GM18519 (cell line): ENCODE data around the gene ADGRV1.
"Not testable (repeated sequence)": the region's sequence is repeated elsewhere in the genome, so short reads cannot be mapped to it uniquely, and the experiment has no call there.

Experiments
- ATAC-seq: cut with Tn5 transposase; IDR thresholded peaks from one replicate; pipeline ENCODE4 v1.9.1; 2021; ENCODE audit warnings: mild to moderate bottlenecking, moderate library complexity; ENCODE audit not compliant: unreplicated experiment, low FRiP score

The ADGRV1 gene

DNA sequence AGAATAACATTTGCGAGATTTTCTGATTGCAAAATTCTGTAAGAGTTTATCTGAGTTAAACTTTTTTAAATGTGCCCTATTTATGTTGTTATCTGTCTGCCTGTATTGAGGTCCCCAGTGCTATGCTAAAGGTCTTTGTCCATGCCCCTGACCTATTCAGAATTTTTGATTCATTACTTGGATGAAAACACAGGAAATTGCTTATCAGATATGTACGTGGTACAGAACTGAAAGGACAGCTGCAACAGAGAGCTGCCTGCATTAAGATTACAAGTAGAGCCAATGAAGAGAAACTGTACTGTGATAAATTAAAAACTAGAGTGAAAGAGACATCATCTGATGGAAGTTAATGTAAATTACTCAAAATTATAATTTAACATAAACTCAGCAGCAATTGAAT lies 408.8 kb downstream of the ADGRV1 start:
- ATAC-seq, result no peak

DNA sequence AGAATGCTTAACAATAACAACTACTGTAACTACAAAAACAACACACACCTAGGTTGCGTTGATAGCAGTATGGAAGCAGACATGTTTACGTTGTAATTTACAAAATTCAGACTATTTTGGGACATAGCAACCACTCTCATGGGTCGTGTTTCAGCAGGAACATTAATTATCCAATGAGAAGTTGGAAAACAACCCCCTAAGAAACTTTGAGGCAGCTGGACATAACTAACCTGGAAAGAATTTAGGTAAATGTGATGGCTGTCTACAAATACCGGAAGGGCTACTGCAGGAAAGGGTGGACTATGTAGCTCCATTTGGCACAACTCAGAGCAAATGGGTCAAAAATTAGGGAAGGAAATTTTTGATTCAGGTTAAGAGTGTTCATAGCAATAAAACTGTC lies 409.3 kb downstream of the ADGRV1 start:
- ATAC-seq, result no peak

DNA sequence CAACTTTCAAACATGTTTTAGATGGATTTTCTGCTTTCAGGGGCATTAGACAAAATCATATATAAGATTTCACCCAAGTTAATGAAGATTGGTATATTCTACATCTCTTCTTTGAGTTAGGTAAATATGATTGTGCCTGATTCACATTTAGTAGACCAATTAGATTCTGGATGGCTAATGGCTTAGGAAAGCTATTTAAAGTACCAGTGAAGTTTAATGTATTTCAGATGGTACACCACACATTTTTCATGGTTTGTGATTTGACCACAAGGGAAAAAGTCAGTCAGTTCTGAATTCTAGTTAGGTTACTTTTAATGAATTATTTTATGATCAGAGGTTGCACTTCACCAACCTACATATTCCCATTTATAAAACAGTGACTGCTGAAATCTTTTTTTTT lies 409.7 kb downstream of the ADGRV1 start:
- no peak for ATAC-seq

DNA sequence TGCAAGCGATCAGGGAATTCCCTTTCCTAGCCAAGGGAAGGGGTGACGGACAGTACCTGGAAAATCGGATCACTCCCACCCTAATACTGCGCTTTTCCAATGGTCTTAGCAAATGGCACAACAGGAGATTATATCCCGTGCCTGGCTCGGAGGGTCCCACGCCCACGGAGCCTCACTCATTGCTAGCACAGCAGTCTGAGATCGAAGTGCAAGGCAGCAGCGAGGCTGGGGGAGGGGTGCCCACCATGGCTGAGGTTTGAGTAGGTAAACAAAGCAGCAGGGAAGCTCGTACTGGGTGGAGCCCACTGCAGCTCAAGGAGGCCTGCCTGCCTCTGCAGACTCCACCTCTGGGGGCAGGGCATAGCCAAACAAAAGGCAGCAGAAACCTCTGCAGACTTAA lies 411.3 kb downstream of the ADGRV1 start:
- not testable (repeated sequence) for ATAC-seq

DNA sequence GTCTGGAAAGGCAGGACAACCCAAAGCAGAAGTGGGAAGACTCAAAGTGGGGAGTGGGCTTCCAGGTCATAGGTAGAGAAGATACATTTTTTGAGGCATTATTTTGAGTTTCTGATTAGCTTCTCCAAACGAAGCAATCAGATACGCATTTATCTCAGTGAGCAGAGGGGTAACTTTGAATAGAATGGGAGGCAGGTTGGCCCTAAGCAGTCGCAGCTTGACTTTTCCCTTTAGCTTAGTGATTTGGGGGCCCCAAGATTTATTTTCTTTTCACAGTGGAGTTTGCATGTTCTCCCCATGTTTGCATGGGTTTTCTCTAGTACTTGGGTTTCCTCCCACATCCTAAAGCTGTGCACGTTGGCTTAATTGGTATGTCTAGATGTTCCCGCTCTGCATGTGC lies 422.6 kb downstream of the ADGRV1 start:
- ATAC-seq, result no peak

DNA sequence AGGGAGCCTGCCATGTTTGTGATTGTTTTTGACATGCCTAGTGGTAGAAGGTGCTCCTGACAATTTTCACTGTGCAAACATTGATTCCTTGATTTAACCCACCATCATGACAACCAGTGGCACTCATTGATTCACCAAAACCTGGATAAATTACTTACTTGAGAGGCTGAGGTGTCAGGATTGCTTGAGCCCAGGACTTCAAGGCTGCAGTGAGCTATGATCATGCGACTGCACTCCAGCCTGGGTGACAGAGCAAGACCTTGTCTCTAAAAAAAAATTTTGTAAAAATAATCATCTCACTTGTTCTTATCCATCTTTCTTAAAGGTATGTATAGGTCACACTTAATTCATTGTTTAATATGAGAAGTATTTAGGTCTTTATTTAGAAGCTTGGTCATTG lies 423.2 kb downstream of the ADGRV1 start:
- ATAC-seq, result no peak

DNA sequence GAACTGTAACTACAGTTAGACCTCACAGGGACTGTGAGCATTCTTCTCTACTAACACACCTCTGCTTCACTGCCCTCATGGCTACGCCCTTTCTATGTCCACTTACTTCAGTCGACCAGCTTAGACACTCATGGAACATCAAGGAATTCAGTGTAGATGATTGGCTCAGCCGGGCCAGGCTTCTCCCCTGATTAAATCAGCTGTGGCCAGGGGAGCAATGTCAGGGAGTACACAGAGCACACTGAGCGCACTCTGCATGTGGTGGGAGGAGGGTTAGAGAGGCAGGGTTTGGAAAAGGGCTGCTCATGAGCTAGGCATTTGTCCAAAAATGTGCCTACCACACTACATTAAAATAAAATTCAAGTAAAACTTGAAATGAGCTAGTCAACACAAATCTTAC lies 424.0 kb downstream of the ADGRV1 start:
- ATAC-seq, result no peak

DNA sequence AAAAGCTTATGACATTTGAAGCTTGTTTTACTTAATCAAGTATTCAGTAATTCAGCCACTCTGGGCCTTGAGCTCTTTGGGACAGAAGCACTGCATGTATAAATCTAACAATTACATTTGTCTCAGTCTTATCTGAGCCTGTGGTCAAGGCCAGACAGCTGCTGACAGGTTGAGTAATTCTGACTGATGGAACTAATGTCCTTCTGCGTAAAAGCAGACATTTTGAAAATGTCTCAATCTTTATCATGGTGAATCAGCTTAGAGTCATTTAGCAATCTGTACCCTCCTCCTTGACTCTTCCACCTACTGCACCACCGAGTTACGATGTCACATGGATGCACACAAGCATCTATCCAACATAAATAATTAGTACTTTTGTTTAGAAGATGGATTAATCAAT lies 424.6 kb downstream of the ADGRV1 start:
- ATAC-seq, result no peak

DNA sequence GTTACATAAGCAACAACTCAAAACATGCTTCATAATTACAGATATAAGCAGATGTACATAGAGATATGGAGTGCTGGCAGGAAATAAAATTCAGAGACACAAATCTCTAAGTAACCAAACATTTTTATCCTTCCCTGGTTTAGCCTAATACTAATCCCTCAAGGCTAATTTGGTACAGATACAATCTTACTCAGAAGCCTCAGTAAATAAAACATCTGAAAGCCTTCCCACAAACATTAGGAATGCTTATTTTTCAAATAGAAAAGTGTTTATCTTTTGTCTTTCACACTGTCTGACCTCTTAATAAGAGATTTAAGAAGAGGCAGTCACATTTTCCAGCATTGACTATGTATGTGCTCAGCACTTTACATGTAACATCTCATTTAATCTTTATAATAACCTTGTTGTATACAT lies 425.1 kb downstream of the ADGRV1 start:
- no peak for ATAC-seq

DNA sequence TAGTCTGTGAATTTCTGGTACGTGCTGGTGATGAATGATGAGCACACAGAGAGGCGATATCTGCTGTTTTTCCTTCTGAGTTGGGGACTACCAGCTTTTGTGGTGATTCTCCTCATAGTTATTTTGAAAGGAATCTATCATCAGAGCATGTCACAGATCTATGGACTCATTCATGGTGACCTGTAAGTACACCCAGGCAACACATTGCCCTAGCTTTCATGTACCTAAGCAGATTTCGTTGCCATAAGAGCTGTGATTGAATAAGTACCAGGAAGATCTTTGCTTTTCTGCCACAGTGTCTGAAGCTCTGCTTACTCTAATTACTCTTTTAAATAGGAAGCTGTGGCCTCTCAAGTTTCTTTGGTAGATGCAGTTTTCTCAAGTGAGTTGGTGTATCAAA lies 426.7 kb downstream of the ADGRV1 start:
- ATAC-seq, result no peak

DNA sequence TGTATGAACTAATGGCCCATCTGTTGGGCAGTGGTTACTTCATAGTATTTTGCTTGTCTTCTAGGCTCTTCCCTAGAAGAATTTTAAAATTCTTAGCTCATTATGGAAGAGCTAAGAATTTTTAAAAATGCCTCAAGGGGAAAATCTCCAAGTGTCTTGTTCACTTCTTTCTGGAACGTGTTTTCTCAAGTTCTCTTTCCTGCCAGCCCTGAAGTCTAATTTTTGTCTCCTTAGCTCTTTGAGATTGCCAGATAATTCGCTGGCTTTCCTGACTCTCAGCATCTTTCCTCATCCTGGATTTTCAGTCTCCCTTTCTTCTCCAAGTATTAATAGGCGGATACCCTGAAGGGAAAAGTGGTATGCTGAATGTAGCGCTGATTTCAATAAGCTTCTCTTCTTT lies 429.1 kb downstream of the ADGRV1 start:
- ATAC-seq, result no peak

DNA sequence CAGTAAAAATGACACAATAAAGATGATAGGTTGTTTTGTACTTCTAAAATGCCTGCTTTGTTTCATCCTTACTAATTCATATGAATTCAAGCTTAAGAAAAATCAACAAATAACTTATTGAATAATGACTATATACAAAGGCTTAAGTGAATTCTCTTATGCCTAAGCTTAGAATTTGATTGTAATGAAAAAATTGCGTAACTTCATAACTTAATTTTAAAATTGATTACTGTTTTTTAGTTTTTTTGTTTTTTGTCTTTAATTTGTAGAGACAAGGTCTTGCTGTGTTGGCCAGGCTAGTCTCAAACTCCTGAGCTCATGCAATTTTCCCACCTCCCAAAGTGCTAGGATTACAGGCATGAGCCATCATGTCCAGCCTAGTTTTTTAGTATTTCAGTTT lies 432.6 kb downstream of the ADGRV1 start:
- ATAC-seq, result no peak

DNA sequence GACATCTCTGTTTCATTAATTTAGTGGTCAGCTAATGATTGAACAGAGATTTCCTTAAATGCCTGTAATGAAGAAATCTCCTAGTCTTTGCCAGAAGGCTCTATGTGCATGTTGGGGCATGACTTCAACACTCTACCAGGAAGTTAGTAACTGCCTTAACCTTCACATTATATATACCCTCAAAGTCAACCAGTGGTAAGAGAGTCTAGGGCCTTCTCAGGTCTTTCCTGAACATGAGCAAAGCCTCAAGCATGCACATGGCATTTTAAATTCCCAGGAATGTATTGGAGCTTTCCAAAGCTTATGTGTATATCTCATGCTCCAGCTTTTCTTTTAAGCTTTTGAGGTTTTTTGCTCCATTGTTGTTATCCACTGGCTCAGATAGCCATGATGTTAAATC lies 436.2 kb downstream of the ADGRV1 start:
- no peak for ATAC-seq

DNA sequence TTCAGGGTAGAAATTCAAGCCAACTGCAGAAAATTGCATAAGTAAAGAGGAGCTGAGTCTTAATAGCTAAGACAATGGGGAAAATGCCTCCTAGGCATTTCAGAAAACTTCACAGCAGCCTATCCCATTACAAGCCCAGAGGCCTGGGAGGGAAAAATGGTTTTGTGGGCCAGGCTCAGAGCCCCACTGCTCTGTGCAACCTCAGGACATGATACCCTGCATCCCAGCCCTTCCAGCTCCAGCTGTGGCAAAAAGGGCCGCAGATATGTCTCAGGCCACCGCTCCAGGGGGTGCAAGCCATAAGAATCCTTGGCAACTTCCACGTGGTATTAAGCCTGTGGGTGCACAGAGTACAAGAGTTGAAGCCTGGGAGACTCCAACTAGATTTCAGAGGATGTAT lies 437.5 kb downstream of the ADGRV1 start:
- no peak for ATAC-seq

DNA sequence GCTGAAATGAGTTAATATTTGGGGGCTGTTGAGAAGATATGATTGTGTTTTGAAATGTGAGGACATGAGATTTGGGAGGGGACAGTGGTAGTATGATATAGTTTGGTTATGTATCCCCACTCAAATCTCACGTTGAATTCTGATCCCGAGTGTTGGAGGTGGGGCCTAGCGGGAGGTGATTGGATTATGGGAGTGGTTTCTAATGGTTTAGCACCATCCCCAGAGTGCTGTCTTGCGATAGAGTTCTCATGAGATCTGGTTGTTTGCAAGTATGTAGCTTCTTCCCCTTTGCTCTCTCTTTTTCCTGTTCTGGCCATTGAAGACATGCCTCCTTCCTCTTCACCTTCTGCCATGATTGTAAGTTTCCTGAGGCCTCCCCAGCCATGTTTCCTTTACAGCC lies 438.5 kb downstream of the ADGRV1 start:
- ATAC-seq, result no peak

DNA sequence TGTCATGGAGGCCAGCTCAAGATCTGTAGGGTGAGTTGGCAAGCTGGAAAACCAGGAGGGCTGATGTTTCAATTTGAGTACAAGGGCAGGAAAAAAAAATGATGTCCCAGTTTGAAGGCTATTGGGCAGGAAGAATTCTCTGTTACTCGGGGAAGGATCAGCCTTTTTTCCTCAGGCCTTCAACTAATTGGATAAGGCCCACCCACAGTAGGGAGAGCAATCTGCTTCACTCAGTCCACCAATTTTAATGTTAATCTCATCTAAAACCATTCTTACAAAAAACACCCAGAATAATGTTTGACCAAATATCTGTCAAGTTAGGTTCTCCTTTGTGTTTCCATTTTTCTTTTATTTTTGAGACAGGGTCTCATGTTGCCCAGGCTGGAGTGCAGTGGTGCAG lies 442.1 kb downstream of the ADGRV1 start:
- ATAC-seq, result no peak

DNA sequence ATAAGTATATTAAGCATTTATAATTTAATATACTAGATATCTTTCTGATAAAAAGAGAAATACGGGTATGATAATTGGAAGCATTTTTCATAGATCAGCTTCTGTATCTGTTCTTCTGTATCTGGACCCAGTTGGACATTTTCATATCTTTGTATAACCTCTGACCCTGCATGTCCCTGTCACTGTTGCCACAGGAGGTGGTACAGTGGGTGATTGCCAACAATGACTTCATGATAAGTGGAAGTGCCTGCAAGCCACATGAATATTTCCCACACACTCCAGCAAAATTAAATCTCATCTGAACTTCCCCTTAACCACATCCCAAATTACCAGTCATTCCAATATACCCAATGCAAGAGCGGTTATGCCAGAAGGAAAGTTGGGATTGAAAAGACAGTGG lies 448.1 kb downstream of the ADGRV1 start:
- no peak for ATAC-seq

DNA sequence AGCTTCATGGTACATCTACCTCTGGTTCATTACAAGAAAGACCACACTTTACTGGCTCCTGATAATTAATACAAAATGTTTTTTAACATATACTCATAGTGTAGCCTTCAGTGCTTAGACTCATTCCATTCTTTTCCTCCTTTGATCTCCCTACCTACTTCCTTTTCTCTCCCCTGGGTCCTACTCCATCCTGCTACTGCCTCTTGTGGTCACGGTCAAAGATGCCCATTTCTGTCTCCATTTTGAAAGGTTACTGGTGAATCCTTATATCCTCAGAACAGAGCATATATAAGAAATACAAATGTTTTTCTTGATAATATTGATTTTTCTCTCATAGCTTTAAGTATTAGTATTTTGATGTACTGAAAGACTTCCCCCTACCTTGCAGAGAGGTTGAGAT lies 448.7 kb downstream of the ADGRV1 start:
- no peak for ATAC-seq

DNA sequence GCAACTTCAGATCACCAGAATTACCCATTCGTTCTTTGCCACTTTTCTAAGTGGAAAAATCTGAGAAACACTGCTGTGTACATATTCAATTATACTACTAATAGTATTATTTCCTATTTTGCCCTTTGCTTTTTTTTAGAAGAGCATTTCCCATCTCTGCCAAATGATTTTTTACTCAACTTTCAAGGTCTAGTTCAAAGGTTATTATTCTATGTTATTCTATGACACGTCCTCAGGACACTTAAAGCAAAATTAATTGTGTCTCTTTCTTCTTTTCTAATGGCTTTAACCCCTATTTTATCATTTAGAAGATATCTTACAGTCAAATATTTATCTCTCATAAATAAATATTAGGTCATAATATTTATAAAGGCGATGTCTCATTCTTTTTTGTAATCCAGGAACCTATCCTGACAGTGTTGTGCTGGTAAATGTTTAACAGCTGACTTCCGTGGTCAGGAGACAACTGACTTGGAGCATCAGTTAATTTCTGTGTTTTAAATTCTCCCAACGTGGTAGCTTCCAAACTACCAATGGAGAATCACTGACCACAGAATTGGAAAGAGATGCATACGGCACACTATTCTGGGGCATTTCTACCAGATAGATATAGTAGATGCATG lies 449.3 kb downstream of the ADGRV1 start:
- no peak for ATAC-seq

DNA sequence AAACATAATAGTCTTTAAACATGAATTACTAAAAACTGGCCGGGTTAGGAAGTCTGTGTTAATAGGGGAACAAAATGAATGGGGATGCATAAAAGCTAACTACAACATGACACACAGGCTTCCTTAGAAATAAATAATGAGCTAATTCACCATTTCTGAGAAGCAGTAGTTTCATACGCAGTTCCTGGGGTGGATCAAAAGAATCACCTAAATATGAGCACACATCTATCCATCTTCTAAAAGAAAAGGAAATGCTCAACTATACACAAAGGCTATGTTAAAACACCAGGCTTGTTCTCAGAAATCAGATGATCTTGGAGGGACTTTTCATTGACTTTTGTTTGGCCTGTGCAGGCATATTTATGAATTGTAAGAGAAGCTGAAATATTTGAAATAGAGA lies 451.5 kb downstream of the ADGRV1 start:
- ATAC-seq, result no peak

DNA sequence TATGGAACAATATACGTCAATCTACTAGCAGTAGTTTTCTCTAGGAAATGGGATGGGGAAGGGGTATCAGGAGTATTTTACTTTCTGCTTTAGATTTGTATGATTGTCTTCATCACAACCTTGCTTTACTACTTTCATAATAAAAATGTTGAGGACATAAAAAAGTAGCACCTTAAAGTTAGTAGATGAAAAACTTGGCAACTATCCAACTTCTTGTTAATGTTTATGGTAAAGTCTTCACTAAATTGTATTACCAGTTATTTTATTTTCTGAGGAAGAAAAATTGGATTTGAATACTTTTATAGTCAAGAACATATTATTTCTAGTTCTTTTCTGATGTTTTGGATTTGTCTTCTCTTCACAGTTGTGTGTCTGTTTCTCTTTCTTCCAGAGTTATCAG lies 452.4 kb downstream of the ADGRV1 start:
- ATAC-seq, result no peak

DNA sequence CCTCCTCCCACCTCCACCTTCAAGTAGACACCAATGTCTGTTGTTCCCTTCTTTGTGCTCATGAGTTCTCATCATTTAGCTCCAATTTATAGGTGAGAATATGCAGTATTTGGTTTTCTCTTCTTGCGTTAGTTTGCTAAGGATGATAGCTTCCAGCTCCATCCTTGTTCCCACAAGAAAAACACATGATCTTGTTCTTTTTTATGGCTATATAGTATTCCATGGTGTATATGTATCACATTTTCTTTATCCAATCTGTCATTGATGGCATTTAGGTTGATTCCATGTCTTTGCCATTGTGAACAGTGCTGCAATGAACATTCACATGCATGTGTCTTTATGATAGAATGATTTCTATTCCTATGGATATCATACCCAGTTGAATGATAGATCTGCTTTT lies 454.3 kb downstream of the ADGRV1 start:
- ATAC-seq, result not testable (repeated sequence)

DNA sequence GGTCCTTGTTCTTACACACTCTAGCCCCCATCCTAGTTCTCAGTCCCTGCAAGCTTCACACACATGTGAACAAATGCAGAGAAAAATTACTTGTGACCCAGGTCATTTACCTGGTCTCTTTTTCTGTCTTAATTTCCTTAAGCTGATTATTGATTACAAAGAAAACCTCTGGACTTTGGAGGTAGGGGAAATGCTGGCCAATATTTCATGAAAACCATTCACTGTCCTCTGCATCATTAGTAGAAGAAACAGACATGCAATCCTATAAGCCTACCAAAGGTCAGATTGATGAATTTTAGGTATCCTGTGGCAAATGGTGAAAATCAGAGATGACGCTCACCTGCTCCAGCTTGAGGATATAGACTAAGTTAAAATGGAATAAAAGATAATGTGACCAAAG lies 457.7 kb downstream of the ADGRV1 start:
- ATAC-seq, result no peak
